GM21367 (cell line): Measurements from ENCODE around the gene UCP2.
"Not testable (repeated sequence)": the region's sequence is repeated elsewhere in the genome, so short reads cannot be mapped to it uniquely, and the experiment has no call there.

ENCODE experiments used
- ATAC-seq: cut with Tn5 transposase; IDR thresholded peaks from one replicate; pipeline ENCODE4 v1.9.1; 2021; ENCODE audit not compliant: unreplicated experiment

The UCP2 gene

GRCh38 chr11:73996161-73996747 is 13.6 kb upstream of the UCP2 start:
- ATAC-seq: peak; percentile 5

- ATAC-seq: peak; percentile 45
These were observed 13.1 kb upstream of the UCP2 start for GRCh38 chr11:73995731-73996130.

- ATAC-seq: no peak
These were observed 12.6 kb upstream of the UCP2 start for GRCh38 chr11:73995247-73995646.

- no peak for ATAC-seq
These were observed 8.9 kb upstream of the UCP2 start for GRCh38 chr11:73991471-73992006.

GRCh38 chr11:73990730-73991129 is 8.1 kb upstream of the UCP2 start:
- ATAC-seq: no peak

GRCh38 chr11:73989156-73989555 is 6.5 kb upstream of the UCP2 start:
- no peak for ATAC-seq

GRCh38 chr11:73988227-73988626 is 5.6 kb upstream of the UCP2 start:
- no peak for ATAC-seq

- ATAC-seq: not testable (repeated sequence)
These were observed 3.0 kb upstream of the UCP2 start for GRCh38 chr11:73985661-73986060.

GRCh38 chr11:73983741-73984538 is 1.3 kb upstream of the UCP2 start:
- no peak for ATAC-seq

GRCh38 chr11:73982990-73983740 is 522 bp upstream of the UCP2 start:
- ATAC-seq: peak; percentile 45

GRCh38 chr11:73981051-73981805 is 1.4 kb downstream of the UCP2 start:
- ATAC-seq: no peak

GRCh38 chr11:73980001-73980961 is 2.4 kb downstream of the UCP2 start:
- ATAC-seq: peak; percentile 32

GRCh38 chr11:73978576-73979086 is 4.0 kb downstream of the UCP2 start:
- ATAC-seq: no peak

GRCh38 chr11:73977856-73978519 is 4.7 kb downstream of the UCP2 start:
- no peak for ATAC-seq

GRCh38 chr11:73976451-73977151 is 6.0 kb downstream of the UCP2 start:
- no peak for ATAC-seq

GRCh38 chr11:73975479-73975757 is 7.2 kb downstream of the UCP2 start:
- ATAC-seq: no peak

- no peak for ATAC-seq
These were observed 7.8 kb downstream of the UCP2 start for GRCh38 chr11:73974604-73975478.
